ENCODE data around the gene ESYT1. TPM values are rescaled to one million over a fixed set of nuclear protein-coding genes. Genes with fewer than 3 reads are reported as not detected.

Gene ESYT1
- total and polyA plus RNA-seq, 2 experiments from 2014 or later: 40.0 to 52.3 TPM

DNA sequence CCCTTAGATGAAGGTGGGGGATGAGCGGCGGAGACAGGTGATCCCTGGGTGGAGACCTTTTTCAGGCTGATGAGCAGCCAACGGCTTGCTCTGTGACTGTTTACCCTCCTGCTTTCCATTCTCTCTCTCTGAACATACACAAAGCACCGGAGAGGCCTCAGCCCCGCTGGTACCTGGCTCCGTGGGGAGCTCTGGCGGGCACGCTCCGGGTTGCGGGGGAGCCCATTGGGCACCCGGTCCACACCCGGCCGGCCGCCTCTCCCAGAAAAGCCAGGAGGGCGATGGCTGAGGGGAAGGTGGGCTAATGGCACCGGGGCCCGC is 60.7 kb downstream of the ESYT1 start:
- Histone ChIP-seq H3K27me3 (no peaks in the 10 kb centered on the region), H3K9me3 (ENCODE audit: low read depth) (no peaks in the 10 kb centered on the region), H2AFZ (peak overlapping the region; percentile 85), H3K27ac (peak overlapping the region; percentile 94), H3K9me2 (replicated peaks; ENCODE audit: insufficient read depth) (no peaks in the 10 kb centered on the region), H3K36me3 (replicated peaks; ENCODE audit: insufficient read depth, low read depth) (no peaks in the 10 kb centered on the region), H3K4me1 (ENCODE audit: insufficient read depth) (peaks cover 7% of the 10 kb centered on the region), H3K4me3 (peak overlapping the region; percentile 97), H4K20me1 (ENCODE audit: insufficient read depth, poor library complexity, severe bottlenecking) (peaks cover 8% of the 10 kb centered on the region), H3K79me2 (peaks cover 48% of the 10 kb centered on the region), H3K4me2 (peak overlapping the region; percentile 90)
- WGBS (ENCODE audit: low lambda C conversion rate, missing lambda C conversion rate): 0% methylated on average over 13 of the region's 17 CpGs
- no peak for DNase-seq (ENCODE audit: low spot score)
- TF ChIP-seq EZH2 (IDR thresholded peaks at IDR 0.05; ENCODE audit: borderline replicate concordance) (no peak), CTCF (IDR thresholded peaks at IDR 0.05; ENCODE audit: poor library complexity) (no peak), EZH2phosphoT487 (IDR thresholded peaks at IDR 0.05; ENCODE audit: low read depth, severe bottlenecking, unreplicated experiment) (no peak)

- peaks cover 7% of the 10 kb centered on the region for H3K4me1 ChIP-seq (ENCODE audit: insufficient read depth)
- 2% methylated on average over 28 of the region's 93 CpGs for WGBS (ENCODE audit: low lambda C conversion rate, missing lambda C conversion rate)
- peaks cover 48% of the 10 kb centered on the region for H3K79me2 ChIP-seq
- no peaks in the 10 kb centered on the region for H3K9me3 ChIP-seq (ENCODE audit: low read depth)
- DNase-seq (ENCODE audit: low spot score): peak; percentile 97
- H3K4me3 ChIP-seq: peak within 1 kb of the TSS; percentile 99
- peak within 1 kb of the TSS; percentile 99 for H3K27ac ChIP-seq
- H3K27me3 ChIP-seq: no peaks in the 10 kb centered on the region
- H3K9me2 ChIP-seq (replicated peaks; ENCODE audit: insufficient read depth): no peaks in the 10 kb centered on the region
- TF ChIP-seq CTCF (IDR thresholded peaks at IDR 0.05; ENCODE audit: poor library complexity): peak; percentile 72
- TF ChIP-seq EZH2phosphoT487 (IDR thresholded peaks at IDR 0.05; ENCODE audit: low read depth, severe bottlenecking, unreplicated experiment): no peak
- H2AFZ ChIP-seq: peak within 1 kb of the TSS; percentile 100
- peak within 1 kb of the TSS; percentile 96 for H3K4me2 ChIP-seq
- H3K36me3 ChIP-seq (replicated peaks; ENCODE audit: insufficient read depth, low read depth): no peaks in the 10 kb centered on the region
- H4K20me1 ChIP-seq (ENCODE audit: insufficient read depth, poor library complexity, severe bottlenecking): peaks cover 8% of the 10 kb centered on the region
Observed at GRCh38 chr12:56189099-56189917, 61.2 kb downstream of the ESYT1 start, which contains the start of gene SMARCC2. TSS of gene SMARCC2 (minus strand) at chr12:56189483. CDS start at chr12:56189461, 22 bp downstream.

DNA sequence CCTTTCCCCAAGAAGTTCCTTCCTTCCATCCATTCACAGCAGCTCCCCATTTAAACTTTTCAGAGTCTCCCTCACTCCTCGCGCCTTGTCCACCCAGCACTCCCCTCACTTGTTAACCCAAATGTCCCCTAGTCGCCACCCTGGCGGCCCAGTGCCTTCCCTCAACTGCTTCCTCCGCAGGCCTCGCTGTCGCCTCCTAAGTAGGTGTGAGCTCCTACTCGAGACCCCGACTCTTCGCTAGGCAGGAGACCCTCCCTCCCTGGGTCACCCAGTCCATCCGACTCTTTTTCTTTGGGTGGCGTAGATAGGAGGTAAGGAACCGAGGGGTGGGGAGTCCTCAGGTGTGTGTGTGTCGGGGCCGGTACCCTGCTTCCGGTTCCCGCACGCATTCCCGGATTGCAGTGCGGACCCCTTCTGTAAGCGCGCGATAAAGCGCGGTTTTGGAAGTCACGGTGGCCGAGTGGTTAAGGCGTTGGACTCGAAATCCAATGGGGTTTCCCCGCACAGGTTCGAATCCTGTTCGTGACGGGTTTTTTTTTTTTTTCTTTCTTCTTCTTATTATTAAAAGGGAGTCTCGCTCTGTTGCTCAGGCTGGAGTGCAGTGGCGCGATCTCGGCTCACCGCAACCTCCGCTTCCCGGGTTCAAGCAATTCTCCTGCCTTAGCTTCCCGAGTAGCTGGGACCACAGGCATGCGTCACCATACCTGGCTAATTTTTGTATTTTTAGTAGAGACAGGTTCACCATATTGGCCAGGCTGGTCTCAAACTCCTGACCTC is 62.0 kb downstream of the ESYT1 start:
- peak overlapping the region; percentile 99 for H3K27ac ChIP-seq
- H3K79me2 ChIP-seq: peaks cover 41% of the 10 kb centered on the region
- no peaks in the 10 kb centered on the region for H3K27me3 ChIP-seq
- H3K36me3 ChIP-seq (replicated peaks; ENCODE audit: insufficient read depth, low read depth): no peaks in the 10 kb centered on the region
- 3% methylated on average over 42 of the region's 42 CpGs for WGBS (ENCODE audit: low lambda C conversion rate, missing lambda C conversion rate)
- peak; percentile 92 for DNase-seq (ENCODE audit: low spot score)
- peaks cover 8% of the 10 kb centered on the region for H4K20me1 ChIP-seq (ENCODE audit: insufficient read depth, poor library complexity, severe bottlenecking)
- TF ChIP-seq EZH2phosphoT487 (IDR thresholded peaks at IDR 0.05; ENCODE audit: low read depth, severe bottlenecking, unreplicated experiment) (no peak), EZH2 (IDR thresholded peaks at IDR 0.05; ENCODE audit: borderline replicate concordance) (no peak), CTCF (IDR thresholded peaks at IDR 0.05; ENCODE audit: poor library complexity) (no peak)
- no peaks in the 10 kb centered on the region for H3K9me2 ChIP-seq (replicated peaks; ENCODE audit: insufficient read depth)
- peak overlapping the region; percentile 100 for H2AFZ ChIP-seq
- no peaks in the 10 kb centered on the region for H3K9me3 ChIP-seq (ENCODE audit: low read depth)
- peaks cover 7% of the 10 kb centered on the region for H3K4me1 ChIP-seq (ENCODE audit: insufficient read depth)
- H3K4me3 ChIP-seq: peak overlapping the region; percentile 99
- peak overlapping the region; percentile 96 for H3K4me2 ChIP-seq
